MV-4-11 (cell line): ENCODE measurements around the gene MICU2.
A peak's percentile ranks its signal among the peaks of the same experiment; 100 is the strongest.

ENCODE experiments used
- DNase-seq: peaks from one replicate; lab custom pipeline; 2025; lab: John Stamatoyannopoulos, UW

MICU2 gene

GRCh38 chr13:21546372-21546771 is 57.6 kb downstream of the MICU2 start:
- peak; percentile 75 for DNase-seq

- no peak for DNase-seq
Measured at GRCh38 chr13:21544515-21544914, 59.5 kb downstream of the MICU2 start.

- no peak for DNase-seq
Measured at GRCh38 chr13:21542563-21542962, 61.4 kb downstream of the MICU2 start.

GRCh38 chr13:21541980-21542379 is 62.0 kb downstream of the MICU2 start:
- DNase-seq: peak; percentile 74

GRCh38 chr13:21541271-21541670 is 62.7 kb downstream of the MICU2 start:
- no peak for DNase-seq

- DNase-seq: no peak
Measured at GRCh38 chr13:21539687-21540086, 64.3 kb downstream of the MICU2 start.

- DNase-seq: peak; percentile 47
Measured at GRCh38 chr13:21538753-21539152, 65.2 kb downstream of the MICU2 start.

- no peak for DNase-seq
Measured at GRCh38 chr13:21538280-21538679, 65.7 kb downstream of the MICU2 start.

GRCh38 chr13:21537105-21537504 is 66.9 kb downstream of the MICU2 start:
- DNase-seq: peak; percentile 32

GRCh38 chr13:21534760-21535159 is 69.2 kb downstream of the MICU2 start:
- no peak for DNase-seq

- DNase-seq: no peak
Measured at GRCh38 chr13:21531455-21531854, 72.5 kb downstream of the MICU2 start.

GRCh38 chr13:21530656-21531055 is 73.3 kb downstream of the MICU2 start:
- DNase-seq: no peak

- no peak for DNase-seq
Measured at GRCh38 chr13:21529146-21529893, 74.7 kb downstream of the MICU2 start.

- no peak for DNase-seq
Measured at GRCh38 chr13:21528616-21529015, 75.4 kb downstream of the MICU2 start.

GRCh38 chr13:21526707-21527540 is 77.0 kb downstream of the MICU2 start:
- DNase-seq: no peak

GRCh38 chr13:21522847-21523246 is 81.1 kb downstream of the MICU2 start:
- no peak for DNase-seq

- no peak for DNase-seq
Measured at GRCh38 chr13:21522130-21522529, 81.8 kb downstream of the MICU2 start.

GRCh38 chr13:21518617-21519144 is 85.3 kb downstream of the MICU2 start:
- no peak for DNase-seq

GRCh38 chr13:21517576-21517975 is 86.4 kb downstream of the MICU2 start:
- no peak for DNase-seq

- no peak for DNase-seq
Measured at GRCh38 chr13:21516805-21517204, 87.2 kb downstream of the MICU2 start.

- no peak for DNase-seq
Measured at GRCh38 chr13:21511849-21512248, 92.1 kb downstream of the MICU2 start.

GRCh38 chr13:21504379-21504778 is 99.6 kb downstream of the MICU2 start:
- no peak for DNase-seq

- DNase-seq: no peak
Measured at GRCh38 chr13:21501686-21502085, 102.3 kb downstream of the MICU2 start.
